Fibroblast of villous mesenchyme (primary cell): ENCODE data around the gene PRDM9. TPM values are rescaled to one million over a fixed set of nuclear protein-coding genes. Genes with fewer than 3 reads are reported as not detected.

ENCODE experiments used
- DNase-seq: peaks from one replicate; pipeline ENCODE4 v3.0.0-alpha.2; 2010; ENCODE audit warnings: low read depth
- H3K4me3 ChIP-seq: 2 replicates; pipeline ENCODE4 v1.5.1; 2011; ENCODE audit warnings: low read depth, mild to moderate bottlenecking, low read length
- total RNA-seq: library from RNA; depleted of rRNA; stranded (reverse); fragments of >200 nt; gene quantifications from 2 replicates; pipeline ENCODE4 v1.2.3, GENCODE V29; 2012
- TF ChIP-seq, protein P1 (sequence below): IDR thresholded peaks from 2 replicates; pipeline ENCODE4 v1.5.1; 2012; ENCODE audit warnings: low read depth, mild to moderate bottlenecking, low read length; ENCODE audit not compliant: insufficient read depth

Gene PRDM9
- total RNA-seq = not detected in 2 replicates

DNA sequence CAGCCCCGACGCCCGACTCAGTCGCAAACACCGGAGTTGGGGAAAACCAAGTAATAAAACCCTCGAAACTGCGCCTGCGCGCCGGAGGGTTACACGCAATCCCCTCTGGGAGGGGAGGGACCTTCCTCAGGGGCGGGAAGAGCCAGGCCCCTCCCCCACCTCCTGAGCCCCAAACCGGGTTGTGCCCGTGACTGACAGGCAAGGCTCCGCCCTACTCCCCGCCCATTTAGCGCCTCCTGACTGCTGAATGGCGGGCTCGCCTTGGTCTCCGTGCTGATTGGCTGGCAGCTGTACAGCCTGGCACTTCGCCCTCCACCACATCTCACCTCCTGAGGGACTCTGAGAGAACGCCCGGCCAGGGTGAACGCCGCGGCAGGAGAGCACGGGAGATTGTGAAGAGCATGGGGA, at the start of gene PRDM9:
PRDM9 (plus strand) TSS at position 332 of the 408 bp plus-strand sequence. CDS start 1,425 bp downstream, outside the sequence.
- no peak for DNase-seq
- no peak within 1 kb of the TSS for H3K4me3 ChIP-seq

DNA sequence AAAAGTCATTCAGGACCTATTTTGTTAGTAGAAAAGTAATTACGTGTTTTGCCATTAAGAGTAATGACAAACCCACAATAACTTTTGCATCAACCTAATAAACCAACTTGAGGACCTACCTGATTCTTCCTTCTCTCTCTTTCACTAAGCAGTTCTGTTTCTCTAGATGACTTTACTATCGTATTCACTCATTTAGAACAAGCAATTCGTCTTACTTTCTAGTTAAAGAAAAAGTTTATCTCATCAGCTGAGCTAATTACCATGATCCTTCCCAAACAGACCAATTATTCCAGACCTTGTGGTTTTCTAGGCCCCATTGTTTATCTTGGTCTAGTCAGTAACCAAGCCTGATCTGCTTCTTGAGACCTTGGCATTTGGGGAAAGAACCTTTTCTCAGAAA, 49.6 kb upstream of the PRDM9 start:
- no peak overlapping the region for H3K4me3 ChIP-seq
- TF ChIP-seq, protein P1, sequence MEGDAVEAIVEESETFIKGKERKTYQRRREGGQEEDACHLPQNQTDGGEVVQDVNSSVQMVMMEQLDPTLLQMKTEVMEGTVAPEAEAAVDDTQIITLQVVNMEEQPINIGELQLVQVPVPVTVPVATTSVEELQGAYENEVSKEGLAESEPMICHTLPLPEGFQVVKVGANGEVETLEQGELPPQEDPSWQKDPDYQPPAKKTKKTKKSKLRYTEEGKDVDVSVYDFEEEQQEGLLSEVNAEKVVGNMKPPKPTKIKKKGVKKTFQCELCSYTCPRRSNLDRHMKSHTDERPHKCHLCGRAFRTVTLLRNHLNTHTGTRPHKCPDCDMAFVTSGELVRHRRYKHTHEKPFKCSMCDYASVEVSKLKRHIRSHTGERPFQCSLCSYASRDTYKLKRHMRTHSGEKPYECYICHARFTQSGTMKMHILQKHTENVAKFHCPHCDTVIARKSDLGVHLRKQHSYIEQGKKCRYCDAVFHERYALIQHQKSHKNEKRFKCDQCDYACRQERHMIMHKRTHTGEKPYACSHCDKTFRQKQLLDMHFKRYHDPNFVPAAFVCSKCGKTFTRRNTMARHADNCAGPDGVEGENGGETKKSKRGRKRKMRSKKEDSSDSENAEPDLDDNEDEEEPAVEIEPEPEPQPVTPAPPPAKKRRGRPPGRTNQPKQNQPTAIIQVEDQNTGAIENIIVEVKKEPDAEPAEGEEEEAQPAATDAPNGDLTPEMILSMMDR = no peak
- no peak for DNase-seq

More for the DNA sequence above, at the start of gene PRDM9:
- TF ChIP-seq, protein P1 = no peak

DNA sequence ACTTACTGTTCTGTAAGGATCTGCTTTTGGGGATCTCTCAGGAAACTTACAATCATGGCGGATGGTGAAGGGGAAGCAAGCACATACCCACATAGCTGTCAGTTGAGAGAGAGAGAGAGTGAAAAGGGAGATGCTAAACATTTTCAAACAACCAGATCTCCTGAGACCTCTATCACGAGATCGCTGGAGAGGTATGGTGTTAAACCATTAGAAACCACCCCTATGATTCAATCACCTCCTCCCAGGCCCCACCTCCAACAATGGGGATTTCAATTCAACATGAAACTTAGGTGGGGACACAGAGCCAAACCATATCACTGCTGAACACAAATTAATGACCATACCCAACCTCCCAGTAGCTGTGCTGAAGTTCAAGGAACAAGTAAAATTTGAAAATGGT, 48.2 kb upstream of the PRDM9 start:
- H3K4me3 ChIP-seq = no peak overlapping the region
- TF ChIP-seq, protein P1 = no peak
- no peak for DNase-seq

DNA sequence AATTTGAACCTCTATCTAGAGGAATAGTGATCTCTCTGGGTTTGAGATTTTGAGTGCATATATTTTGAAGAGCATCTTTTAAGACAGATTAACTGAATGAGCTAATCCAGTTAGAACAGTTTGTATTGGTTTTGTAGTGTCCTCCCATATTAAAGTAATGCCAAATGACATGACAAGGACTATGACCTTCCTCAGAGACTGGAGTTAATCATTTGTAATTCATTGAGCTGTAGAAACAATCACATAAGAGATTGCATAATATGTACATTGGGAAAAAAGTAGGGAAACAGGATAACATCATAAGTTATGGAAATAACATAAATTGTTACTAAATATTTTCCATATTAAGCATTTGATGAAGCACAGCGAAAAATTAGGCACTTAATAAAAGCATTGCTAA, 45.8 kb upstream of the PRDM9 start:
- TF ChIP-seq, protein P1 = no peak
- no peak for DNase-seq
- H3K4me3 ChIP-seq = no peak overlapping the region

DNA sequence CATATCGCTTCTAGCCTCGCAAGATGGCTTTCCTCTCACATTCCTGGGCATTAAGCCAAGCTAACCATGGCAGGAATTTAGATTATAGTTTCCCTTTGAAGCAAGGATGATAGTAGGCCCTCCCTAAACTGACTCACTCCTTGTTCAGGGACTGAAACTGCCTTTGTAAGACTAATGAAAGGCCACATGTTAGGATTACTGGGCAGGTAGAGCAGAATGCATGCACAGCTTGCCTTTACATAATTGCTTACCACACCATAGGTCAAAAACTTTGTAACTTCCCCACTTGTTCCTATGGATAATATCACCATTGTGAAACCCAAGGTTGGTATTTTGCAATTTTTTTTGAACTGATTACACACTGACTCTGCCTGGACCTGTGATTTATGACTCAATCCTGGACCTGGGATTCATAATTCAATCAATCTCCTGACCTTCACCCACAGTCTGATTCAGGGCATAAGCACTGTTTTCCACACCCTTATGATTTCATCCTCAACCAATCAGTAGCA, 41.0 kb upstream of the PRDM9 start:
- TF ChIP-seq, protein P1 = no peak
- no peak overlapping the region for H3K4me3 ChIP-seq
- no peak for DNase-seq

DNA sequence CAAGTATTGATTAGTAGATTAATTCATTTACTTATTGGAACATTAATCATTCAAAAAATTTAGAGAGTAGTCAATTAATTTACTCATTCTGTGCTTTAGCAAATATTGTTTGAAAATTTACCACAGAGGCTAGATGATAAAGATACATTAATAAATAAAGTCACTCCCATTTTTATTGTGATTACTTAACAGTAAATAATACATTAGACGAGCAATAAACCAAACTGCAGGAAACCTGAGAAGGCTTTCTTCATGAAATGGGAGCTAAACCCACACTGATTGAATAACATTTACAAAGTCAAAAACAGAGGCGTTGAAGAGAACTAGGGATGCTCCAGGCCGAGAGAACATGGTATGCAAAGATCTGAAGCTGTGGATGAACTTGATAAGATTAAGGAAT, 38.8 kb upstream of the PRDM9 start:
- DNase-seq = no peak
- TF ChIP-seq, protein P1 = no peak
- no peak overlapping the region for H3K4me3 ChIP-seq

DNA sequence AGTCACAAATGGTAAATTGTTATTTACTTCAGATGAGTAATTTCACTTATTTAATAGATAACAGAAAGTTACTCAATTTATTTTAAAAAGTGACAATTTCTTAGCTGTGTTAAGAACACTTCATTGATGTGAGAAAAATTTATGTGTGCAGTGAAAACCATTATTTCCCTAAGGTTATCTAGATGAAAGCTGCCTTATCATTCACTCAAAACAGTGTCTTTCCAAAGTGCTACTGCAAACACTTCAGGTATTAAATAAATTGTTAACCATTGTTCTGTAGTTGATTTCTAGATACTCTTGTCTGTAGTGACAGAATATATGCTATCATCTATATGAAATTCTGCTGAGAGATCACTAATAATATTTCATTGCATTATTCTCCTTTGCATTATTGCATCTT, 33.5 kb upstream of the PRDM9 start:
- no peak overlapping the region for H3K4me3 ChIP-seq
- no peak for DNase-seq
- TF ChIP-seq, protein P1 = no peak
